Ovary (tissue), 9 donors: ENCODE results near the gene CLDN20. TPM values are rescaled to one million over a fixed set of nuclear protein-coding genes. Genes with fewer than 3 reads are reported as not detected.

Experiments
- DNase-seq, 5 donors: peaks; one replicate each; pipeline ENCODE4 v3.0.0-alpha.2; 2019 to 2020
- H3K27ac ChIP-seq, 2 donors: fragments of 200-600 bp; one replicate each; pipeline versions ENCODE4 v1.5.1 to v1.8.0; 2019 to 2022
- H3K27me3 ChIP-seq: fragments of 200-600 bp; one replicate; pipeline ENCODE4 v1.8.0; 2022
- H3K36me3 ChIP-seq: fragments of 200-600 bp; sonication (generic); one replicate; pipeline ENCODE4 v1.5.1; 2019
- H3K4me1 ChIP-seq: one replicate; pipeline ENCODE4 v1.8.1; 2013; ENCODE audit warnings: mild to moderate bottlenecking, moderate library complexity; ENCODE audit not compliant: insufficient read depth
- H3K4me3 ChIP-seq: fragments of 200-600 bp; sonication (generic); one replicate; pipeline ENCODE4 v1.5.1; 2017
- H3K9me3 ChIP-seq, 2 donors: fragments of 200-600 bp in 1 of 2; sonication (generic) in 1 of 2; one replicate each; pipeline versions ENCODE4 v1.5.1 to v1.8.1; 2013 to 2019; ENCODE audit warnings: mild to moderate bottlenecking in 1 of 2, moderate library complexity in 1 of 2
- EP300 ChIP-seq: sonication (generic); formaldehyde crosslinking; IDR thresholded peaks from one replicate; pipeline ENCODE4 v1.6.1; 2017; ENCODE audit warnings: antibody characterized with exemption
- POLR2A ChIP-seq: fragments of 450-650 bp; IDR thresholded peaks from one replicate; pipeline ENCODE4 v1.6.1; 2017; ENCODE audit warnings: antibody characterized with exemption, mild to moderate bottlenecking, moderate library complexity
- WGBS, 3 donors: extraction: QIAGEN DNeasy Blood & Tissue Kit in 1 of 3; methylation state at CpG; one replicate each; pipeline versions ENCODE4 v1.1.5 to v1.1.7; 2013 to 2017; 5-methylcytosine and 5-hydroxymethylcytosine counted together
- intact Hi-C, 4 donors: fragments of 100-400 bp; cut with DNase I; formaldehyde crosslinking; loops; one replicate each; pipeline versions ENCODE4 v1.11.0 to v1.15.1; 2022 to 2023
- polyA plus RNA-seq, 2 donors: library from polyadenylated mRNA; stranded (reverse); fragments of 200-250 nt in 1 of 2; fragments of 350-450 nt in 1 of 2; fragmentation: Illumina TruSeq in 1 of 2; extraction: RNeasy Lipid Tissue Mini Kit (QIAGEN cat#74804) in 1 of 2; gene quantifications; one replicate each; pipeline ENCODE4 v1.2.3, GENCODE V29; 2013 to 2014
- total RNA-seq, 7 donors: library from RNA; depleted of rRNA in 2 of 7; stranded (reverse); fragments of >200 nt in 2 of 7; fragmentation: NEBNext Ultra II Directional in 3 of 7; extraction: Animal tissue kit (Norgen Biotek cat#: 25700) in 3 of 7; gene quantifications; one replicate each; pipeline versions ENCODE4 v1.1.0 to v1.2.4, GENCODE V29; 2016 to 2023
- TF ChIP-seq, protein P1 (sequence below), 3 donors: fragments of 450-650 bp in 2 of 3; fragments of 200-600 bp in 1 of 3; IDR thresholded peaks; one replicate each; pipeline versions ENCODE4 v1.5.1 to v1.8.0; 2016 to 2022; ENCODE audit warnings: antibody characterized with exemption in 3 of 3, mild to moderate bottlenecking in 1 of 3
- donor health status: DM: no; HTN: no; CAD: no; lungs with moderate emphysema.
- donor health status: DM: no; HTN: no; CAD: no.
- donor health status: Bipolar disorder and iron deficiency.
- donor health status: DM: yes; HTN: yes; CAD: no.
- donor health status: DM: no; HTN: no; CAD: no.
- donor health status: DM: yes; HTN: yes; CAD: no.

CLDN20 gene
- total and polyA plus RNA-seq, 9 donors: not detected

- no peaks in the 10 kb centered on the region for H3K36me3 ChIP-seq
- intact Hi-C loops: loop anchor here in 2 of 4 donors (5.0 kb wide), 2 partner anchors 256 to 569 kb away; no protein-coding TSS in a partner anchor
- H3K27me3 ChIP-seq: no peaks in the 10 kb centered on the region
- no peak overlapping the region for H3K27ac ChIP-seq
- no peaks in the 10 kb centered on the region for H3K9me3 ChIP-seq
- TF ChIP-seq EP300: no peak
- TF ChIP-seq POLR2A: no peak
- TF ChIP-seq, protein P1, sequence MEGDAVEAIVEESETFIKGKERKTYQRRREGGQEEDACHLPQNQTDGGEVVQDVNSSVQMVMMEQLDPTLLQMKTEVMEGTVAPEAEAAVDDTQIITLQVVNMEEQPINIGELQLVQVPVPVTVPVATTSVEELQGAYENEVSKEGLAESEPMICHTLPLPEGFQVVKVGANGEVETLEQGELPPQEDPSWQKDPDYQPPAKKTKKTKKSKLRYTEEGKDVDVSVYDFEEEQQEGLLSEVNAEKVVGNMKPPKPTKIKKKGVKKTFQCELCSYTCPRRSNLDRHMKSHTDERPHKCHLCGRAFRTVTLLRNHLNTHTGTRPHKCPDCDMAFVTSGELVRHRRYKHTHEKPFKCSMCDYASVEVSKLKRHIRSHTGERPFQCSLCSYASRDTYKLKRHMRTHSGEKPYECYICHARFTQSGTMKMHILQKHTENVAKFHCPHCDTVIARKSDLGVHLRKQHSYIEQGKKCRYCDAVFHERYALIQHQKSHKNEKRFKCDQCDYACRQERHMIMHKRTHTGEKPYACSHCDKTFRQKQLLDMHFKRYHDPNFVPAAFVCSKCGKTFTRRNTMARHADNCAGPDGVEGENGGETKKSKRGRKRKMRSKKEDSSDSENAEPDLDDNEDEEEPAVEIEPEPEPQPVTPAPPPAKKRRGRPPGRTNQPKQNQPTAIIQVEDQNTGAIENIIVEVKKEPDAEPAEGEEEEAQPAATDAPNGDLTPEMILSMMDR (IDR thresholded peaks at IDR 0.05): no peak
- 68 to 86% (median 80%) methylated on average over 3 of the region's 3 CpGs for WGBS, 3 donors
- H3K4me1 ChIP-seq: peaks cover 2% of the 10 kb centered on the region
- no peak overlapping the region for H3K4me3 ChIP-seq
- no peak for DNase-seq
These were observed 18.0 kb upstream of the CLDN20 start for GRCh38 chr6:155245831-155246230.

DNA sequence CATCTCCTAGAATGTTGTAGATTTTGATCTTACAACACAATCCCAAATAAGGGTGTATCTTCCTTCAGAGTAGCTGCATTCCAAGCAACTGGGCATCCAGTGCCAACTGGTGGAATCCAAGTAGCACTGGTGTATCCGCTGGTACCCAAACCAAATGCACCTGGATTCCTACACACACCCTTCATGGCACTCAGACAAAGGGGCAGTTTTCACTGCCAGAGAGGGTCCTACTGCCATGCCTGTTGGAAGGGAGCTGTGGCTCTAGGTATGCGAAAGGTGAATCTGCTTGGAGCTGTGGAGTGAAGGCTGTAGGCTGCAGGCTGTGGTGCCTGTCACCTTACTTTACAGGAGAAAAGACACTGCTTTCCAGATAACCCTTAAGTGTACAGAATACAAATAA is 17.0 kb upstream of the CLDN20 start:
- H3K4me1 ChIP-seq: peaks cover 2% of the 10 kb centered on the region
- no peak for DNase-seq
- no peak for TF ChIP-seq EP300
- TF ChIP-seq, protein P1 (IDR thresholded peaks at IDR 0.05): no peak
- no peak for TF ChIP-seq POLR2A
- 89 to 95% (median 94%) methylated on average over 2 of the region's 2 CpGs for WGBS, 3 donors
- H3K27ac ChIP-seq: no peak overlapping the region
- no peaks in the 10 kb centered on the region for H3K27me3 ChIP-seq
- no peak overlapping the region for H3K4me3 ChIP-seq
- H3K36me3 ChIP-seq: no peaks in the 10 kb centered on the region
- no peaks in the 10 kb centered on the region for H3K9me3 ChIP-seq
- intact Hi-C loops: loop anchor here in 2 of 4 donors (5.0 kb wide), 2 partner anchors 255 to 570 kb away; no protein-coding TSS in a partner anchor

DNA sequence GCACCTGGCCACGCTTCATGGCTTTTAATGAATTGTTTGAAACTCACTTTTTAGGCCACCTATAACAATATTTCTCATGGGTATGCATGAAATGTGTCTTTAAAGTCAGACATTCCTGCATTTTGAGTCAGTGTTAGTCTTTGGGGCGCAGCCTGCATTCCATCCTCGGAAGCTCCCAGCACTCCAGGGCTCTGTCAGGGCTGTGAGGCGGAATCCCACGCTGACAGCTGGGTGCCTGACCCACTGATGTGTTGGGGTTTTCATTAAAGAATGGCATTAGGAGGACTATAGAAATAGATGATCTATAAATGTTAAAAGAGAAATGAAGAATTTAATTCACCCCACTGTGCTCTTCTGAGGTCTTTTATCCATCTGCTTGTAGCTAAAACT is 16.2 kb upstream of the CLDN20 start:
- no peak for DNase-seq
- no peaks in the 10 kb centered on the region for H3K27me3 ChIP-seq
- H3K36me3 ChIP-seq: no peaks in the 10 kb centered on the region
- H3K4me1 ChIP-seq: peaks cover 2% of the 10 kb centered on the region
- H3K9me3 ChIP-seq: no peaks in the 10 kb centered on the region
- H3K27ac ChIP-seq: no peak overlapping the region
- TF ChIP-seq EP300 (no peak), POLR2A (no peak)
- TF ChIP-seq, protein P1 (IDR thresholded peaks at IDR 0.05): no peak
- intact Hi-C loops: loop anchor here in 2 of 4 donors (5.0 kb wide), 2 partner anchors 255 to 570 kb away; no protein-coding TSS in a partner anchor
- no peak overlapping the region for H3K4me3 ChIP-seq
- WGBS, 3 donors: 65 to 81% (median 73%) methylated on average over 5 of the region's 5 CpGs

GRCh38 chr6:155248008-155249001 is 15.5 kb upstream of the CLDN20 start:
- H3K4me3 ChIP-seq: no peak overlapping the region
- intact Hi-C loops: loop anchor here in 2 of 4 donors (5.0 kb wide), 2 partner anchors 254 to 571 kb away; no protein-coding TSS in a partner anchor
- H3K27ac ChIP-seq: peak overlapping the region in 1 of 2 donors; percentile 47

More at GRCh38 chr6:155248008-155249001, 15.5 kb upstream of the CLDN20 start:
- H3K27me3 ChIP-seq: no peaks in the 10 kb centered on the region
- peaks cover 2% of the 10 kb centered on the region for H3K4me1 ChIP-seq
- DNase-seq: peak; percentile 39 to 65 (median 58)
- 65 to 70% (median 65%) methylated on average over 30 of the region's 30 CpGs for WGBS, 3 donors
- H3K9me3 ChIP-seq: no peaks in the 10 kb centered on the region
- no peaks in the 10 kb centered on the region for H3K36me3 ChIP-seq
- TF ChIP-seq, protein P1 (IDR thresholded peaks at IDR 0.05): peak; percentile 55 to 64 (median 59)
- TF ChIP-seq POLR2A: no peak
